ENCODE data around the gene WIPF1. TPM values are rescaled to one million over a fixed set of nuclear protein-coding genes. Genes with fewer than 3 reads are reported as not detected.

Gene WIPF1
- total and polyA plus RNA-seq, 2 of the 13 experiments (the other 11 are each of a cell fraction or from before 2014, with no cell fraction given): 0.01 TPM; not detected in 1

DNA sequence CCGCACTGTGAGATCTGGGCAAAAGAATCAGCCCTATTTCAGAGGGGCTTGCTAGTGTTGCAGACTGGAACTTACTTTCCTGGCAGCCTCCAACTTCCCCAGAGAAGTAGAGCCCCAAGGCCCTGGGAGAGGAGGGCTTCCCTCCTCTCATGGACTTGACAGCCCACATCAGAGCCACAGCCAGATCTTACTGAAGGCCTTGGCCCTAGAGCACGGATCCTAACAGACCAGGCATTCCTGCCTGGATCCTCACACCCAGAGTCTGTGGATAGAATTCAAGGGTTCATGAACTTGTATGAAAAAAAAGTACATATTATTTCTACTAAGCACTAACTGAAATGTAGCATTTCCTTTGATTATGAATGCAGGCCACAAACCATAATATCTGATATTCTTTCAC, 8.3 kb downstream of the WIPF1 start:
- Histone ChIP-seq H3K36me3 (replicated peaks in 1 of 2; ENCODE audit: control insufficient read depth in 1 of 2, insufficient read depth in 2 of 2, low read length in 2 of 2) (no peaks in the 10 kb centered on the region), H3K27ac (ENCODE audit: extremely low read length, insufficient read depth, low read length) (no peak overlapping the region), H3K79me2 (ENCODE audit: insufficient read depth, low read length) (no peaks in the 10 kb centered on the region), H3K9ac (ENCODE audit: insufficient read depth, low read depth, low read length) (no peak overlapping the region), H3K4me2 (ENCODE audit: low read depth, low read length) (no peak overlapping the region), H3K4me3 (replicated peaks in 1 of 3; ENCODE audit: insufficient read depth in 1 of 3, low read depth in 2 of 3, low read length in 3 of 3) (no peak overlapping the region), H2AFZ (ENCODE audit: low read length) (no peak overlapping the region), H3K27me3 (ENCODE audit: control insufficient read depth in 1 of 2, insufficient read depth in 2 of 2, low read length in 2 of 2) (peaks cover 0 to 24% of the 10 kb centered on the region in 2 experiments; a peak in 3 of 5 replicates), H3K9me3 (ENCODE audit: low read length) (no peaks in the 10 kb centered on the region), H4K20me1 (ENCODE audit: insufficient read depth, low read length) (no peaks in the 10 kb centered on the region), H3K4me1 (ENCODE audit: insufficient read depth, low read length) (no peaks in the 10 kb centered on the region)
- WGBS (ENCODE audit: low lambda C conversion rate): 23% methylated on average over 1 of the region's 2 CpGs
- ChIA-PET CTCF (ENCODE audit: low intra/inter-chr PET ratio, low total read pairs) (no interaction called here), POLR2A (no interaction called here)
- ATAC-seq: no peak
- in situ Hi-C loops (cut with HindIII; ENCODE audit: extremely low pct_ligation_motif_present, low pct_unique_long_range_greater_than_20kb) (no loop called here), intact Hi-C loops (cut with micrococcal nuclease; ENCODE audit: unreplicated experiment) (no loop called here)
- no peak for DNase-seq (ENCODE audit: low spot score)
- FAIRE-seq: no peak
- BruUV-seq (replicated peaks): no TSS peak
- TF ChIP-seq MTA3 (CRISPR knock-in tag; IDR thresholded peaks at IDR 0.05): no peak
- TF ChIP-seq, protein P1, sequence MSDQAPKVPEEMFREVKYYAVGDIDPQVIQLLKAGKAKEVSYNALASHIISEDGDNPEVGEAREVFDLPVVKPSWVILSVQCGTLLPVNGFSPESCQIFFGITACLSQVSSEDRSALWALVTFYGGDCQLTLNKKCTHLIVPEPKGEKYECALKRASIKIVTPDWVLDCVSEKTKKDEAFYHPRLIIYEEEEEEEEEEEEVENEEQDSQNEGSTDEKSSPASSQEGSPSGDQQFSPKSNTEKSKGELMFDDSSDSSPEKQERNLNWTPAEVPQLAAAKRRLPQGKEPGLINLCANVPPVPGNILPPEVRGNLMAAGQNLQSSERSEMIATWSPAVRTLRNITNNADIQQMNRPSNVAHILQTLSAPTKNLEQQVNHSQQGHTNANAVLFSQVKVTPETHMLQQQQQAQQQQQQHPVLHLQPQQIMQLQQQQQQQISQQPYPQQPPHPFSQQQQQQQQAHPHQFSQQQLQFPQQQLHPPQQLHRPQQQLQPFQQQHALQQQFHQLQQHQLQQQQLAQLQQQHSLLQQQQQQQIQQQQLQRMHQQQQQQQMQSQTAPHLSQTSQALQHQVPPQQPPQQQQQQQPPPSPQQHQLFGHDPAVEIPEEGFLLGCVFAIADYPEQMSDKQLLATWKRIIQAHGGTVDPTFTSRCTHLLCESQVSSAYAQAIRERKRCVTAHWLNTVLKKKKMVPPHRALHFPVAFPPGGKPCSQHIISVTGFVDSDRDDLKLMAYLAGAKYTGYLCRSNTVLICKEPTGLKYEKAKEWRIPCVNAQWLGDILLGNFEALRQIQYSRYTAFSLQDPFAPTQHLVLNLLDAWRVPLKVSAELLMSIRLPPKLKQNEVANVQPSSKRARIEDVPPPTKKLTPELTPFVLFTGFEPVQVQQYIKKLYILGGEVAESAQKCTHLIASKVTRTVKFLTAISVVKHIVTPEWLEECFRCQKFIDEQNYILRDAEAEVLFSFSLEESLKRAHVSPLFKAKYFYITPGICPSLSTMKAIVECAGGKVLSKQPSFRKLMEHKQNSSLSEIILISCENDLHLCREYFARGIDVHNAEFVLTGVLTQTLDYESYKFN (CRISPR knock-in tag; conservative IDR thresholded peaks at IDR 0.05): no peak

DNA sequence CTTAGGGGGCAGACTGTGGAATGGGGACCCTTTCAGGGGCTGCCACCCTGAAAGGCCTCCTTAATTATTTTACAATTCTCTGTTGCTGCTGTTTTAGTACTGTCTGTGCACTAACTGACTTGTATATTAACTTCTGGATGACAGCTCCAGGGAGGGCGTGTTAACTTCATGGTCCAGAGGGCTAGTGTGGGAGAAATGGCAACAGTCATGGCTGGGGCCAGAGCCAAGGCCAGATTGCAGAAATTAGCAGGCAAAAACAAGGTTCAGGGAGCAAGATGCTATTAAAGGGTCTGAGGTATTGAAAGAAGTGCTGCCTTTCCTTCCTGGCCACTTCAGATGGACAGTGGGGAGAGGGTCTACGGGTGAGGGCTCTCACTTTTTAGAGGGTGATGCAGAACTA, 9.1 kb downstream of the WIPF1 start:
- in situ Hi-C loops (cut with HindIII; ENCODE audit: extremely low pct_ligation_motif_present, low pct_unique_long_range_greater_than_20kb): no loop called here
- POLR2A ChIA-PET: no interaction called here
- no peak for TF ChIP-seq BHLHE40 (IDR thresholded peaks at IDR 0.05; ENCODE audit: low read length)
- no peak for TF ChIP-seq XBP1 (CRISPR knock-in tag; IDR thresholded peaks at IDR 0.05)
- no peak for TF ChIP-seq ZNF205 (CRISPR knock-in tag; IDR thresholded peaks at IDR 0.05)
- no peak for TF ChIP-seq ATF1 (CRISPR knock-in tag; IDR thresholded peaks at IDR 0.05)
- TF ChIP-seq, protein P2, sequence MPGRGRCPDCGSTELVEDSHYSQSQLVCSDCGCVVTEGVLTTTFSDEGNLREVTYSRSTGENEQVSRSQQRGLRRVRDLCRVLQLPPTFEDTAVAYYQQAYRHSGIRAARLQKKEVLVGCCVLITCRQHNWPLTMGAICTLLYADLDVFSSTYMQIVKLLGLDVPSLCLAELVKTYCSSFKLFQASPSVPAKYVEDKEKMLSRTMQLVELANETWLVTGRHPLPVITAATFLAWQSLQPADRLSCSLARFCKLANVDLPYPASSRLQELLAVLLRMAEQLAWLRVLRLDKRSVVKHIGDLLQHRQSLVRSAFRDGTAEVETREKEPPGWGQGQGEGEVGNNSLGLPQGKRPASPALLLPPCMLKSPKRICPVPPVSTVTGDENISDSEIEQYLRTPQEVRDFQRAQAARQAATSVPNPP (CRISPR knock-in tag; IDR thresholded peaks at IDR 0.05): no peak
- TF ChIP-seq ONECUT2 (CRISPR knock-in tag; IDR thresholded peaks at IDR 0.05): no peak
- TF ChIP-seq MYC (CRISPR knock-in tag; IDR thresholded peaks at IDR 0.05; ENCODE audit: borderline replicate concordance): no peak
- no peak for TF ChIP-seq NCOR1 (IDR thresholded peaks at IDR 0.05; ENCODE audit: borderline replicate concordance, low read length)
- TF ChIP-seq SOX5 (CRISPR knock-in tag; IDR thresholded peaks at IDR 0.05; ENCODE audit: borderline replicate concordance): no peak
- TF ChIP-seq, protein P3, sequence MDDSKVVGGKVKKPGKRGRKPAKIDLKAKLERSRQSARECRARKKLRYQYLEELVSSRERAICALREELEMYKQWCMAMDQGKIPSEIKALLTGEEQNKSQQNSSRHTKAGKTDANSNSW (CRISPR knock-in tag; IDR thresholded peaks at IDR 0.05; ENCODE audit: borderline replicate concordance): no peak
- no peak for TF ChIP-seq ZNF790 (CRISPR knock-in tag; IDR thresholded peaks at IDR 0.05; ENCODE audit: borderline replicate concordance)
- TF ChIP-seq ZNF768 (CRISPR knock-in tag; IDR thresholded peaks at IDR 0.05): no peak
- TF ChIP-seq AGO1 (IDR thresholded peaks at IDR 0.05; ENCODE audit: low read depth, low read length, poor library complexity, severe bottlenecking): no peak

More for the DNA sequence above, 9.1 kb downstream of the WIPF1 start:
- BruUV-seq (replicated peaks): no TSS peak
- Histone ChIP-seq H4K20me1 (ENCODE audit: insufficient read depth, low read length) (no peaks in the 10 kb centered on the region), H2AFZ (ENCODE audit: low read length) (no peak overlapping the region), H3K4me2 (ENCODE audit: low read depth, low read length) (no peak overlapping the region), H3K27ac (ENCODE audit: extremely low read length, insufficient read depth, low read length) (no peak overlapping the region), H3K4me1 (ENCODE audit: insufficient read depth, low read length) (no peaks in the 10 kb centered on the region), H3K9me3 (ENCODE audit: low read length) (no peaks in the 10 kb centered on the region), H3K9ac (ENCODE audit: insufficient read depth, low read depth, low read length) (no peak overlapping the region), H3K79me2 (ENCODE audit: insufficient read depth, low read length) (no peaks in the 10 kb centered on the region), H3K4me3 (replicated peaks in 1 of 3; ENCODE audit: insufficient read depth in 1 of 3, low read depth in 2 of 3, low read length in 3 of 3) (no peak overlapping the region), H3K27me3 (ENCODE audit: control insufficient read depth in 1 of 2, insufficient read depth in 2 of 2, low read length in 2 of 2) (peaks cover 0 to 24% of the 10 kb centered on the region in 2 experiments; a peak in 3 of 5 replicates), H3K36me3 (replicated peaks in 1 of 2; ENCODE audit: control insufficient read depth in 1 of 2, insufficient read depth in 2 of 2, low read length in 2 of 2) (no peaks in the 10 kb centered on the region)
- no peak for ATAC-seq
- CTCF ChIA-PET (ENCODE audit: low intra/inter-chr PET ratio, low total read pairs): no interaction called here
- no peak for FAIRE-seq
- 0% methylated on average over 2 of the region's 2 CpGs for WGBS (ENCODE audit: low lambda C conversion rate)
- no peak for DNase-seq (ENCODE audit: low spot score)
- intact Hi-C loops (cut with micrococcal nuclease; ENCODE audit: unreplicated experiment): no loop called here
